Measurements from ENCODE around the gene HES7.

The HES7 gene

GRCh38 chr17:8155231-8155995 is 31.5 kb upstream of the HES7 start:
- no peak for DNase-seq (ENCODE audit: low read depth)
- in situ Hi-C loops (cut with HindIII; ENCODE audit: low sequenced_read_pairs): no loop called here
- TF ChIP-seq CTCF (IDR thresholded peaks at IDR 0.05; ENCODE audit: low read depth, low read length, missing control alignments): no peak
- peak overlapping the region; percentile 70 for H3K4me3 ChIP-seq (ENCODE audit: low read depth, low read length)

- peak overlapping the region; percentile 70 for H3K4me3 ChIP-seq (ENCODE audit: low read depth, low read length)
- no peak for TF ChIP-seq CTCF (IDR thresholded peaks at IDR 0.05; ENCODE audit: low read depth, low read length, missing control alignments)
- in situ Hi-C loops (cut with HindIII; ENCODE audit: low sequenced_read_pairs): loop anchor here (5.0 kb wide), 1 partner anchor 42 kb away; no protein-coding TSS in a partner anchor
- DNase-seq (ENCODE audit: low read depth): no peak
These were observed 30.8 kb upstream of the HES7 start for GRCh38 chr17:8154608-8155155.

- in situ Hi-C loops (cut with HindIII; ENCODE audit: low sequenced_read_pairs): loop anchor here (5.0 kb wide), 1 partner anchor 42 kb away; no protein-coding TSS in a partner anchor
- H3K4me3 ChIP-seq (ENCODE audit: low read depth, low read length): peak overlapping the region; percentile 70
- DNase-seq (ENCODE audit: low read depth): peak; percentile 98
- TF ChIP-seq CTCF (IDR thresholded peaks at IDR 0.05; ENCODE audit: low read depth, low read length, missing control alignments): no peak
These were observed 30.2 kb upstream of the HES7 start for GRCh38 chr17:8153957-8154607.

GRCh38 chr17:8153525-8153956 is 29.6 kb upstream of the HES7 start:
- TF ChIP-seq CTCF (IDR thresholded peaks at IDR 0.05; ENCODE audit: low read depth, low read length, missing control alignments): no peak
- in situ Hi-C loops (cut with HindIII; ENCODE audit: low sequenced_read_pairs): loop anchor here (5.0 kb wide), 1 partner anchor 41 kb away; no protein-coding TSS in a partner anchor
- H3K4me3 ChIP-seq (ENCODE audit: low read depth, low read length): peak overlapping the region; percentile 27
- DNase-seq (ENCODE audit: low read depth): peak; percentile 88

- peak overlapping the region; percentile 94 for H3K4me3 ChIP-seq (ENCODE audit: low read depth, low read length)
- DNase-seq (ENCODE audit: low read depth): no peak
- TF ChIP-seq CTCF (IDR thresholded peaks at IDR 0.05; ENCODE audit: low read depth, low read length, missing control alignments): no peak
- in situ Hi-C loops (cut with HindIII; ENCODE audit: low sequenced_read_pairs): loop anchor here (5.0 kb wide), 1 partner anchor 41 kb away; no protein-coding TSS in a partner anchor
These were observed 29.1 kb upstream of the HES7 start for GRCh38 chr17:8153031-8153451.

GRCh38 chr17:8152112-8152775 is 28.3 kb upstream of the HES7 start, which contains the start of gene PER1:
TSS of gene PER1 (minus strand) at chr17:8152404. CDS start at chr17:8150706, 1,698 bp downstream.
- peak; percentile 80 for DNase-seq (ENCODE audit: low read depth)
- H3K4me3 ChIP-seq (ENCODE audit: low read depth, low read length): peak within 1 kb of the TSS; percentile 94
- in situ Hi-C loops (cut with HindIII; ENCODE audit: low sequenced_read_pairs): loop anchor here (5.0 kb wide), 1 partner anchor 40 kb away; no protein-coding TSS in a partner anchor
- no peak for TF ChIP-seq CTCF (IDR thresholded peaks at IDR 0.05; ENCODE audit: low read depth, low read length, missing control alignments)

All from astrocyte of the cerebellum (primary cell).